Measurements from ENCODE around the gene CD86. TPM values are rescaled to one million over a fixed set of nuclear protein-coding genes. Genes with fewer than 3 reads are reported as not detected.

Gene CD86
- 0.07 TPM in 1 of 5 replicates, not detected in the others for total RNA-seq (2022; extraction: Qiagen RNA extraction)

GRCh38 chr3:122055215-122055614, at the start of gene CD86:
CD86 (plus strand) TSS chr3:122055362; CDS start chr3:122055490, 128 bp downstream.

GRCh38 chr3:122021811-122022401, 33.3 kb upstream of the CD86 start, which contains the start of gene ILDR1:
ILDR1 (minus strand) TSS chr3:122022247; CDS start chr3:122022077, 170 bp downstream.

Other genes starting within 250 kb of the CD86 start
- gene IQCB1, start 220.3 kb upstream of the CD86 start, total RNA-seq (2022; extraction: Qiagen RNA extraction), result 8.4 to 10.6 TPM (median 10.2 TPM) in 5 replicates
- gene EAF2, start 220.2 kb upstream of the CD86 start, total RNA-seq (2022; extraction: Qiagen RNA extraction), result 1.7 to 2.2 TPM (median 1.7 TPM) in 5 replicates
- gene SLC15A2, start 161.0 kb upstream of the CD86 start, total RNA-seq (2022; extraction: Qiagen RNA extraction), result 0.12 to 0.17 TPM (median 0.13 TPM) in 5 replicates
- not detected in 5 replicates for gene ILDR1, start 33.1 kb upstream of the CD86 start, total RNA-seq (2022; extraction: Qiagen RNA extraction)
- gene CASR, start 128.3 kb downstream of the CD86 start, total RNA-seq (2022; extraction: Qiagen RNA extraction), result not detected in 5 replicates